Tibial artery (tissue), 4 donors: ENCODE data around the gene COG7.

Experiments
- DNase-seq, 2 donors: peaks; one replicate each; pipeline ENCODE4 v3.0.0-alpha.2; 2019
- H3K27ac ChIP-seq, 2 donors: fragments of 200-600 bp; sonication (generic) in 1 of 2; 1 replicate in 1 of 2; 2 replicates in 1 of 2; pipeline ENCODE4 v1.5.1; 2018 to 2019; ENCODE audit warnings: mild to moderate bottlenecking in 1 of 2
- H3K27me3 ChIP-seq, 2 donors: fragments of 200-600 bp; sonication (generic) in 1 of 2; one replicate each; pipeline versions ENCODE4 v1.5.1 to v1.6.0; 2016 to 2019
- H3K36me3 ChIP-seq, 3 donors: fragments of 200-600 bp; sonication (generic) in 2 of 3; one replicate each; pipeline ENCODE4 v1.5.1; 2016 to 2019; ENCODE audit warnings: mild to moderate bottlenecking in 2 of 3
- H3K4me1 ChIP-seq, 4 donors: fragments of 200-600 bp; sonication (generic) in 2 of 4; 1 replicate in 3 of 4; 2 replicates in 1 of 4; pipeline ENCODE4 v1.5.1; 2016 to 2019
- H3K4me3 ChIP-seq, 2 donors: fragments of 200-600 bp; sonication (generic) in 1 of 2; 1 replicate in 1 of 2; 2 replicates in 1 of 2; pipeline ENCODE4 v1.5.1; 2018 to 2019; ENCODE audit warnings: mild to moderate bottlenecking in 2 of 2
- H3K9me3 ChIP-seq, 3 donors: fragments of 200-600 bp; sonication (generic) in 1 of 3; one replicate each; pipeline ENCODE4 v1.5.1; 2016 to 2019
- intact Hi-C: fragments of 100-400 bp; cut with DNase I; formaldehyde crosslinking; loops from one replicate; pipeline ENCODE4 v1.15.0; 2023; ENCODE audit warnings: low total_unique reads
- TF ChIP-seq, protein P1 (sequence below), 2 experiments: fragments of 200-600 bp in 1 of 2; fragments of 450-650 bp in 1 of 2; IDR thresholded peaks; one replicate each; pipeline ENCODE4 v1.5.1; 2017 to 2019; ENCODE audit warnings: antibody characterized with exemption in 2 of 2, mild to moderate bottlenecking in 1 of 2, moderate library complexity in 1 of 2

COG7 gene

DNA sequence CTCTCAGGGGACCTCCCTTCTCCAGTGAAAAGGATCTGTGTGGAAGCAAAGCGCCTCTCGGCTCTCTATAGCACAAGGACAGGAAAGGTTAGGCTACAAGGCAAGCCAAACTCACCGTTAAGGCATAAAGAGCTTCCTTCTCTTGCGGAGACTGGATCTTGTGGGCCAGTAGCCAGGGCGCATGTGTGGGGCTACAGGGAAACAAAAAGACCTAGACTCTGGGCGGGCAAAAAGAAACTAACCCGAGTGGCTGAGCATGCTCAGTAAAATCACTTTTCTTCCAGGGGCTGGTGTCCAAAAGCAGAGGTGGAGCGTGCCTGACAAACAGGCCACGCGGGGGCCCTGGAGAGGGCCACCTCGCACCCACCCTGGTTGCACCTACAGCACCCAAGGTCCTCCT is 41.2 kb upstream of the COG7 start:
- H3K9me3 ChIP-seq, result no peaks in the 10 kb centered on the region
- DNase-seq, result no peak
- peaks cover 52 to 64% (median 63%) of the 10 kb centered on the region in 3 donors for H3K36me3 ChIP-seq
- intact Hi-C loops, result no loop called here
- no peak overlapping the region for H3K27ac ChIP-seq
- H3K4me3 ChIP-seq, result no peak overlapping the region
- no peaks in the 10 kb centered on the region for H3K27me3 ChIP-seq
- TF ChIP-seq, protein P1, sequence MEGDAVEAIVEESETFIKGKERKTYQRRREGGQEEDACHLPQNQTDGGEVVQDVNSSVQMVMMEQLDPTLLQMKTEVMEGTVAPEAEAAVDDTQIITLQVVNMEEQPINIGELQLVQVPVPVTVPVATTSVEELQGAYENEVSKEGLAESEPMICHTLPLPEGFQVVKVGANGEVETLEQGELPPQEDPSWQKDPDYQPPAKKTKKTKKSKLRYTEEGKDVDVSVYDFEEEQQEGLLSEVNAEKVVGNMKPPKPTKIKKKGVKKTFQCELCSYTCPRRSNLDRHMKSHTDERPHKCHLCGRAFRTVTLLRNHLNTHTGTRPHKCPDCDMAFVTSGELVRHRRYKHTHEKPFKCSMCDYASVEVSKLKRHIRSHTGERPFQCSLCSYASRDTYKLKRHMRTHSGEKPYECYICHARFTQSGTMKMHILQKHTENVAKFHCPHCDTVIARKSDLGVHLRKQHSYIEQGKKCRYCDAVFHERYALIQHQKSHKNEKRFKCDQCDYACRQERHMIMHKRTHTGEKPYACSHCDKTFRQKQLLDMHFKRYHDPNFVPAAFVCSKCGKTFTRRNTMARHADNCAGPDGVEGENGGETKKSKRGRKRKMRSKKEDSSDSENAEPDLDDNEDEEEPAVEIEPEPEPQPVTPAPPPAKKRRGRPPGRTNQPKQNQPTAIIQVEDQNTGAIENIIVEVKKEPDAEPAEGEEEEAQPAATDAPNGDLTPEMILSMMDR (IDR thresholded peaks at IDR 0.05), result no peak
- peaks cover 0 to 28% (median 2%) of the 10 kb centered on the region in 4 donors for H3K4me1 ChIP-seq

DNA sequence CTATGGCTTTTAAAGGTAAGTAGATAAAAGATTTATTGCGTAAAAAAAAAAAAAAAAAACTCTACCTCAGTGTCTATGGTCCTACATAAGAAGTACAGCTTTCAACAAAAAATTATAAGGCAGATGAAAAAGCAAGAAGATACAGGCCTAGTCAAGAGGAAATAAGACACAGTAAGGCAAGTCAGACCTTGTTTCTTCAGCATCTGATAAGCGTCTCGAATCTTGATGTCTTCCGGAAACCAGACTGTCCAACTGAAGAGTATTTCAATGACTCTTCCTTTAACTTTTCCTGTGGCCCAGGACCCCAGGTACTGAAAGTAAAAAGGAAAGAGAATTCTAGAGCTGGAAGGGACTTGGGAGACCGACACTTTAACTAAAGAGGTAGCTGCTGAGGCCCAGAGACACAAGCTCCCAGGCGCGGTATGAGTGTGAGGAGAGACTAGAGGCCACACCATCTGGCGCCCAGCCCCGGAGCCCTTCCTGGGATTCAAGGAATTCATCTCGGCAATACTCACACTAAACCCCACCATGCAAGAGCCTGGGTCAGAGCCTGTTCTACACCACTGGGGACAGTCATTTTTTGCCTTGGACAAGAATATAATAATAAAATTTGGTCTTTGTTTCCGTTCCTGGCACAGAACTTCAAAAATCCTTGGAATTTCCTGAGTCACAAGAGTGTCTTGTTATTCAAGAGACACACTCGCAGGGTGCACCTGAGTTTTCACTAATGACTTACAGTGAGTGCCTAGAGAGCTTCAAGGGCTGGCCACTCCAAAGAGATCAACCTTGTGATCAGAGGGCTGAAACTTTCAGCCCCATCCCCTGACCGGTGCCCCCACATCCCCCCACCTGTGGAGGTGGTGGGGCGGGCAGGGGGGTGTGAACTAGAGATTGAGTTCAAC is 38.8 kb upstream of the COG7 start:
- DNase-seq, result no peak
- H3K9me3 ChIP-seq, result no peaks in the 10 kb centered on the region
- H3K36me3 ChIP-seq, result peaks cover 75 to 88% (median 87%) of the 10 kb centered on the region in 3 donors
- no peak overlapping the region for H3K4me3 ChIP-seq
- H3K27ac ChIP-seq, result no peak overlapping the region
- peaks cover 0 to 28% (median 0%) of the 10 kb centered on the region in 4 donors for H3K4me1 ChIP-seq
- TF ChIP-seq, protein P1 (IDR thresholded peaks at IDR 0.05), result no peak
- no peaks in the 10 kb centered on the region for H3K27me3 ChIP-seq
- intact Hi-C loops, result no loop called here

DNA sequence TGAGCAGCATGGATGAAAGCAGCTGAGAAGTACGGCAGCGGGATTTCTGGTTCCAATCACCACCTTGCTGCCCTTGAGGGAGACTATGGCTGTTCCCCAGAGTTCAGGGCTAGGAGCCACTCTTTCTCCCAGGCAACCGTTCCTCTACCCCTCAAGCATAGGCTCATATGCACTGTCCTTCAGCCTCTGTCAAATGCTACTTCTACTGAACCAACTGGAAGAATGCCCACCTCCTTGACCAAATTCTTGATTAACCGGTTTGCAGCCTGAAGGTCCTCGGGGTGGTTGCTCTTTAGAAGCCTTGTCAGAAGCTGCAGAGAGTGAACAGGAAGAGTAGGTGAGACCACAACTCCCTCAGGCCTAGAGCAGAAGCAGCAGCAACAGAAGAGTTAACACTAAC is 33.5 kb upstream of the COG7 start:
- no peaks in the 10 kb centered on the region for H3K27me3 ChIP-seq
- no peak for DNase-seq
- no peaks in the 10 kb centered on the region for H3K4me1 ChIP-seq
- TF ChIP-seq, protein P1 (IDR thresholded peaks at IDR 0.05), result no peak
- H3K36me3 ChIP-seq, result peaks cover 85 to 98% (median 97%) of the 10 kb centered on the region in 3 donors
- no peaks in the 10 kb centered on the region for H3K9me3 ChIP-seq
- no peak overlapping the region for H3K27ac ChIP-seq
- H3K4me3 ChIP-seq, result no peak overlapping the region
- intact Hi-C loops, result no loop called here

DNA sequence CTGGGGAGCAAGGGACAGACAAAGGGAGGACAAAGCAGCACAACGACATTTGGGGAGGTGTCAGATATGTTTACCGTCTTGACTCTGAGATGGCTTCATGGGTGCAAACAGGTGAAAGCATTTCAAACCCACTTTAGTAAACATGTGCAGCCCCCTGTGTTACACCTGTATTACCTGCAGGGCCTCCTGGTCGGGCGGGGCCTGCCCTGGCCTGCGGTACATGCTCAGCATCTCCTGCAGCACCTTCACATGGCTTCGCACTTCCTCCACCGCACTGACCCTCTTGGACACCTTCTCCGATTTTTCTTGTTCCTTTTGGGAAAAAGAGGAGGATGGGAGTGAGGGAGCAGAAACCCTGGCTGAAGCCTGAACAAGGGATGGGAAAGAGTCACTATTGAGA is 32.9 kb upstream of the COG7 start:
- DNase-seq, result no peak
- intact Hi-C loops, result no loop called here
- TF ChIP-seq, protein P1 (IDR thresholded peaks at IDR 0.05), result no peak
- Histone ChIP-seq H3K9me3 (no peaks in the 10 kb centered on the region), H3K27me3 (no peaks in the 10 kb centered on the region), H3K36me3 (peaks cover 86 to 100% (median 99%) of the 10 kb centered on the region in 3 donors), H3K27ac (no peak overlapping the region), H3K4me3 (no peak overlapping the region), H3K4me1 (no peaks in the 10 kb centered on the region)

DNA sequence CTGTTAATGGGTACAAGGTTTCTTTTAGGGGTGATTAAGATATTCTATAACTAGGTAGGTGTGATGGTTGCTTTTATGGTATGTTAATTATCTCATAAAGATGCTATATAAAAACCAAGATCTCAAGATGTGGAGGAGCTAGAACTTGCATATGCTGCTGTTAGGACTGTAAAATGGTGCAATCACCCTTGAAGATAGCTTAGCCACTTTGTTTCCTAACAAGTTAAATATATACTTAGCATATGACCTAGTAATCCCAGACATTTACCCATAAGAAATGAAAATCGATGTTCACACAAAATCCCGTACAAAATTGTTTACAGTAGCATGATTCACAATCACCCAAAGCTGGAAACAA is 32.2 kb upstream of the COG7 start:
- Histone ChIP-seq H3K36me3 (peaks cover 86 to 100% (median 100%) of the 10 kb centered on the region in 3 donors), H3K4me1 (no peaks in the 10 kb centered on the region), H3K27ac (no peak overlapping the region), H3K27me3 (no peaks in the 10 kb centered on the region), H3K4me3 (no peak overlapping the region), H3K9me3 (no peaks in the 10 kb centered on the region)
- intact Hi-C loops, result no loop called here
- DNase-seq, result no peak
- TF ChIP-seq, protein P1 (IDR thresholded peaks at IDR 0.05), result no peak
